ENCODE results near the gene ADAMTSL3. TPM values are rescaled to one million over a fixed set of nuclear protein-coding genes. Genes with fewer than 3 reads are reported as not detected.
A peak's percentile ranks its signal among the peaks of the same experiment; 100 is the strongest.

The ADAMTSL3 gene
- total RNA-seq, 1 experiment from 2014 or later: 0.05 TPM

GRCh38 chr15:84033793-84034553, 380.1 kb downstream of the ADAMTSL3 start:
- H4K20me1 ChIP-seq (ENCODE audit: insufficient read depth): no peaks in the 10 kb centered on the region
- ATAC-seq (no peak), DNase-seq (ENCODE audit: low read depth, low spot score) (no peak)
- peaks cover 0 to 3% of the 10 kb centered on the region in 2 experiments; a peak in 1 of 4 replicates for H3K4me1 ChIP-seq (ENCODE audit: control insufficient read depth in 1 of 2, insufficient read depth in 2 of 2, low read length in 2 of 2)
- BruUV-seq (replicated peaks): no TSS peak
- ChIA-PET CTCF (interaction anchor here (0.9 to 2.9 kb wide), 4 partner anchors 10 to 596 kb away, joined by 3 to 33 read pairs (median 10); no protein-coding TSS in a partner anchor), RAD21 (ENCODE audit: low non-redundant PET in 1 of 2, low total read pairs in 2 of 2, uncharacterized antibody in 2 of 2, unreplicated experiment in 2 of 2) (no interaction called here), POLR2A (no interaction called here)
- TF ChIP-seq EZH2phosphoT487 (IDR thresholded peaks at IDR 0.05; ENCODE audit: borderline replicate concordance): no peak
- TF ChIP-seq SRF (IDR thresholded peaks at IDR 0.05; ENCODE audit: low read depth): no peak
- intact Hi-C loops (cut with micrococcal nuclease): loop anchor here (10.0 kb wide), 1 partner anchor 299 kb away; no protein-coding TSS in a partner anchor
- no peak overlapping the region for H3K4me3 ChIP-seq (replicated peaks in 1 of 2; ENCODE audit: low read depth in 1 of 2, low read length in 2 of 2)
- no peak overlapping the region for H3K4me2 ChIP-seq (ENCODE audit: low read length)
- no peak overlapping the region for H2AFZ ChIP-seq (ENCODE audit: low read depth, low read length, poor library complexity, severe bottlenecking)
- no peaks in the 10 kb centered on the region for H3K79me2 ChIP-seq (ENCODE audit: insufficient read depth, low read length)
- H3K36me3 ChIP-seq (ENCODE audit: control insufficient read depth in 1 of 2, insufficient read depth in 2 of 2, low read length in 2 of 2): no peaks in the 10 kb centered on the region
- H3K9me3 ChIP-seq (ENCODE audit: control insufficient read depth in 1 of 2, insufficient read depth in 1 of 2, low read depth in 1 of 2, low read length in 2 of 2): no peaks in the 10 kb centered on the region
- H3K9ac ChIP-seq (ENCODE audit: low read length): no peak overlapping the region
- no peak overlapping the region for H3K27ac ChIP-seq (ENCODE audit: low read depth, low read length)
- no peaks in the 10 kb centered on the region for H3K9me2 ChIP-seq (ENCODE audit: insufficient read depth)
- peaks cover 25% of the 10 kb centered on the region; the same call in 1 of the 2 replicates for H3K27me3 ChIP-seq (ENCODE audit: insufficient read depth, low read length)

GRCh38 chr15:84034578-84035398, 380.9 kb downstream of the ADAMTSL3 start:
- Histone ChIP-seq H2AFZ (ENCODE audit: low read depth, low read length, poor library complexity, severe bottlenecking) (peak overlapping the region; percentile 37), H3K9me2 (ENCODE audit: insufficient read depth) (no peaks in the 10 kb centered on the region), H3K79me2 (ENCODE audit: insufficient read depth, low read length) (no peaks in the 10 kb centered on the region), H3K27ac (ENCODE audit: low read depth, low read length) (no peak overlapping the region), H3K4me3 (replicated peaks in 1 of 2; ENCODE audit: low read depth in 1 of 2, low read length in 2 of 2) (no peak overlapping the region), H3K27me3 (ENCODE audit: insufficient read depth, low read length) (peaks cover 23% of the 10 kb centered on the region; the same call in 1 of the 2 replicates), H3K4me2 (ENCODE audit: low read length) (0 out of 2 replicates have a peak overlapping the region, but pooled peaks have one; percentile 2), H3K36me3 (ENCODE audit: control insufficient read depth in 1 of 2, insufficient read depth in 2 of 2, low read length in 2 of 2) (no peaks in the 10 kb centered on the region), H4K20me1 (ENCODE audit: insufficient read depth) (no peaks in the 10 kb centered on the region), H3K9me3 (ENCODE audit: control insufficient read depth in 1 of 2, insufficient read depth in 1 of 2, low read depth in 1 of 2, low read length in 2 of 2) (no peaks in the 10 kb centered on the region), H3K9ac (ENCODE audit: low read length) (no peak overlapping the region), H3K4me1 (ENCODE audit: control insufficient read depth in 1 of 2, insufficient read depth in 2 of 2, low read length in 2 of 2) (peaks cover 0 to 3% of the 10 kb centered on the region in 2 experiments; a peak in 1 of 4 replicates)
- BruUV-seq (replicated peaks): no TSS peak
- POLR2A ChIA-PET: interaction anchor here (0.9 kb wide), 1 partner anchor 302 kb away, joined by 3 read pairs; no protein-coding TSS in a partner anchor
- CTCF ChIA-PET: interaction anchor here (0.6 to 2.9 kb wide), 33 partner anchors 8 to 598 kb away, joined by 3 to 33 read pairs (median 4); no protein-coding TSS in a partner anchor
- DNase-seq (ENCODE audit: low read depth, low spot score) (peak; percentile 45), ATAC-seq (peak; percentile 91)
- intact Hi-C loops (cut with micrococcal nuclease): loop anchor here (5.0 to 10.0 kb wide), 3 partner anchors 300 to 787 kb away; no protein-coding TSS in a partner anchor
- TF ChIP-seq CTCF (IDR thresholded peaks at IDR 0.05 in 2 of 3, conservative IDR thresholded peaks at IDR 0.05 in 1 of 3; ENCODE audit: borderline replicate concordance in 1 of 3, insufficient read depth in 1 of 3, low read depth in 2 of 3, low read length in 2 of 3): peak; percentile 46 to 70 (median 67); a peak in 5 of 6 replicates
- peak; percentile 44 for TF ChIP-seq RAD21 (IDR thresholded peaks at IDR 0.05; ENCODE audit: low read depth)
- TF ChIP-seq JUND (IDR thresholded peaks at IDR 0.05): no peak
- TF ChIP-seq ZNF274 (IDR thresholded peaks at IDR 0.05; ENCODE audit: low read depth, low read length): no peak
- RAD21 ChIA-PET (ENCODE audit: low non-redundant PET in 1 of 2, low total read pairs in 2 of 2, uncharacterized antibody in 2 of 2, unreplicated experiment in 2 of 2): interaction anchor here in 1 of 2 experiments (1.4 kb wide), 1 partner anchor 469 kb away, joined by 4 read pairs; no protein-coding TSS in a partner anchor

Data from HCT116 (cell line).